Ectodermal cell (in vitro differentiated cells): ENCODE measurements around the gene TTF1. TPM values are rescaled to one million over a fixed set of nuclear protein-coding genes. Genes with fewer than 3 reads are reported as not detected.

ENCODE experiments used
- H3K27ac ChIP-seq: 2 replicates; pipeline ENCODE4 v1.7.0; 2013; ENCODE audit warnings: mild to moderate bottlenecking, low read depth, low read length; ENCODE audit not compliant: insufficient read depth, poor library complexity, severe bottlenecking
- H3K27me3 ChIP-seq: 2 replicates; pipeline ENCODE4 v1.7.0; 2013; ENCODE audit warnings: mild to moderate bottlenecking, low read length; ENCODE audit not compliant: insufficient read depth, control insufficient read depth, poor library complexity, severe bottlenecking
- H3K36me3 ChIP-seq: one replicate; pipeline ENCODE4 v1.7.0; 2013; ENCODE audit warnings: low read length; ENCODE audit not compliant: control insufficient read depth, insufficient read depth
- H3K4me1 ChIP-seq: one replicate; pipeline ENCODE4 v1.7.0; 2013; ENCODE audit warnings: low read length; ENCODE audit not compliant: control insufficient read depth, insufficient read depth
- H3K4me3 ChIP-seq: 2 replicates; pipeline ENCODE4 v1.7.0; 2013; ENCODE audit warnings: low read depth, low read length, control low read depth; ENCODE audit not compliant: insufficient read depth
- H3K9me3 ChIP-seq: 2 replicates; pipeline ENCODE4 v1.7.0; 2013; ENCODE audit warnings: mild to moderate bottlenecking, low read length, moderate library complexity; ENCODE audit not compliant: control insufficient read depth
- WGBS, 2 experiments: methylation state at CpG; one replicate each; pipeline ENCODE4 v1.1.7; 2013; ENCODE audit warnings: missing lambda C conversion rate in 2 of 2; 5-methylcytosine and 5-hydroxymethylcytosine counted together
- polyA plus RNA-seq, 4 experiments: library from polyadenylated mRNA; stranded (reverse); fragments of 50-300 nt; gene quantifications; one replicate each; pipeline ENCODE4 v1.2.3, GENCODE V29; 2013

The TTF1 gene, protein sequence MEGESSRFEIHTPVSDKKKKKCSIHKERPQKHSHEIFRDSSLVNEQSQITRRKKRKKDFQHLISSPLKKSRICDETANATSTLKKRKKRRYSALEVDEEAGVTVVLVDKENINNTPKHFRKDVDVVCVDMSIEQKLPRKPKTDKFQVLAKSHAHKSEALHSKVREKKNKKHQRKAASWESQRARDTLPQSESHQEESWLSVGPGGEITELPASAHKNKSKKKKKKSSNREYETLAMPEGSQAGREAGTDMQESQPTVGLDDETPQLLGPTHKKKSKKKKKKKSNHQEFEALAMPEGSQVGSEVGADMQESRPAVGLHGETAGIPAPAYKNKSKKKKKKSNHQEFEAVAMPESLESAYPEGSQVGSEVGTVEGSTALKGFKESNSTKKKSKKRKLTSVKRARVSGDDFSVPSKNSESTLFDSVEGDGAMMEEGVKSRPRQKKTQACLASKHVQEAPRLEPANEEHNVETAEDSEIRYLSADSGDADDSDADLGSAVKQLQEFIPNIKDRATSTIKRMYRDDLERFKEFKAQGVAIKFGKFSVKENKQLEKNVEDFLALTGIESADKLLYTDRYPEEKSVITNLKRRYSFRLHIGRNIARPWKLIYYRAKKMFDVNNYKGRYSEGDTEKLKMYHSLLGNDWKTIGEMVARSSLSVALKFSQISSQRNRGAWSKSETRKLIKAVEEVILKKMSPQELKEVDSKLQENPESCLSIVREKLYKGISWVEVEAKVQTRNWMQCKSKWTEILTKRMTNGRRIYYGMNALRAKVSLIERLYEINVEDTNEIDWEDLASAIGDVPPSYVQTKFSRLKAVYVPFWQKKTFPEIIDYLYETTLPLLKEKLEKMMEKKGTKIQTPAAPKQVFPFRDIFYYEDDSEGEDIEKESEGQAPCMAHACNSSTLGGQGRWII
- 34.2 TPM for polyA plus RNA-seq (2013, experiment 1 of 4)
- 31.9 TPM for polyA plus RNA-seq (2013, experiment 2 of 4)
- polyA plus RNA-seq (2013, experiment 3 of 4): 21.0 TPM
- polyA plus RNA-seq (2013, experiment 4 of 4): 24.9 TPM

DNA sequence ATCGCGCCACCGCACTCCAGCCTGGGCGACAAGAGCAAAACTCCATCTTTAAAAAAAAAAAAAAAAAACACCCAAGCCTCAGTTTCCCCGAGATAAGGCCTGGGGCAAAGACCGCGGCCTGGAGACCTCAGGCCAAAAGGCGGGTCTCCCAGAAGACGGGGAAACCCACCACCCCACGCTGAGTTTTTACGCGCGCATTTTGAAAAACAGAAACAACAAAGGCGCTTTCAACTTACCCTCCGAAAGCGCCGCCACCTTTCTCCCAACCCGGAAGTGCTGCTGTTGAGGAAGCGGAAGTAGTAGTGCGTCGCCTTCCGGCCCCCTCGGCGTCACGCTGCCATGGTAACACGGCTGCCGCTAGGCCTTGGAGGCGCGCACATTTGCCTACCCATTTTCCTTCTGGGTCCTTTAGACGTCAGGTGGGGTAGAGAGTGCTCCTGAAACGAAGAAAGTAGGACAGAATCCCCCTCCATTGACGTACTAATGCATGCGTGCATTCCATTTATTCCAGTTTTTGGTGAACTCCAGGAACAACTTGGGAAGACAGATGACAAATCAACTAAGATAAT, at the start of gene TTF1:
TTF1 (minus strand) TSS at position 287 of the 569 bp plus-strand sequence. CDS start 4,019 bp downstream, outside the sequence.
- H3K27ac ChIP-seq: no peak within 1 kb of the TSS
- 1% methylated on average over 33 of the region's 33 CpGs for WGBS, 2 experiments
- peaks cover 11% of the 10 kb centered on the region for H3K4me1 ChIP-seq
- peaks cover 8% of the 10 kb centered on the region for H3K36me3 ChIP-seq
- peaks cover 34% of the 10 kb centered on the region for H3K27me3 ChIP-seq
- H3K4me3 ChIP-seq: peak within 1 kb of the TSS; percentile 67
- no peaks in the 10 kb centered on the region for H3K9me3 ChIP-seq

DNA sequence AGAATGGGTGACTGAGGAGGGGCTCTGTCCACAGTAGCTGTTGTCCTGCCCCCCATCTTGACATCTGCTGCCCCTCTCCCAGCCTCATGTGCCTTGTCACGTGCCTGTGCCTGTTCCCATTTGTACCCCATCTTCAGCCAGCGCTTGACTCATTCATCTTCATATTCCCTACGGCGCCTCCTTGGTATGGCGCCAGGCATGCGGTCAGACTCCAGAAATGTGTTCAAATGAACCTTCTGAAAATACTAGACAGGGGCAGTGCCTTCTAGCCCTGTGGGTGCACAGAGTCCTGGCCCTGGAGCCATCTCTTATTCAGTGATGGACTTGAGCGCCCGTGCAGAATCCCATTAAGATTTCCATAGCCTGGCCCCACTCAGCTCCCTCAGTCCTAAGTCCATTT, 49.6 kb upstream of the TTF1 start:
- H3K27ac ChIP-seq: no peak overlapping the region
- no peaks in the 10 kb centered on the region for H3K27me3 ChIP-seq
- H3K4me1 ChIP-seq: peaks cover 9% of the 10 kb centered on the region
- no peaks in the 10 kb centered on the region for H3K36me3 ChIP-seq
- H3K4me3 ChIP-seq: no peak overlapping the region
- 95 to 98% methylated on average over 8 of the region's 8 CpGs for WGBS, 2 experiments
- no peaks in the 10 kb centered on the region for H3K9me3 ChIP-seq

DNA sequence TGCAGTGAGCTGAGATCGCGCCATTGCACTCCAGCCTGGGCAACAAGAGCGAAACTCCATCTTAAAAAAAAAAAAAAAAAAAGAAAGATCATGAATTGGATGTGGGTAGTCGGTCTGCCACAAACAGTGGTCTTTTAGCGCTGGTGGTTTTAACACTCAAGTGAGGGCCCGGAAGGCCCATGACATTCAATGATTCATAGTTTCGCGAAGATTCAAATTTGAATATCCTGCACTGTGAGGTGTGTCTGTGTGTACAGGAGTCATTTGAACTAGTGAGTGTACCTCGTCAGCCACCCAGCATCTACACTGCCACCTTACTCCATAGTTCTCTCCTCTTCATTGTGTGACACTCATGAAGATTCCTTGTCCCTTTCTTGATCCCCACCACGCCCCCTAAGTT, 44.6 kb upstream of the TTF1 start:
- no peaks in the 10 kb centered on the region for H3K9me3 ChIP-seq
- no peaks in the 10 kb centered on the region for H3K27me3 ChIP-seq
- H3K27ac ChIP-seq: no peak overlapping the region
- 95 to 97% methylated on average over 6 to 8 of the region's 10 CpGs for WGBS, 2 experiments
- H3K36me3 ChIP-seq: no peaks in the 10 kb centered on the region
- H3K4me3 ChIP-seq: no peak overlapping the region
- H3K4me1 ChIP-seq: no peaks in the 10 kb centered on the region

DNA sequence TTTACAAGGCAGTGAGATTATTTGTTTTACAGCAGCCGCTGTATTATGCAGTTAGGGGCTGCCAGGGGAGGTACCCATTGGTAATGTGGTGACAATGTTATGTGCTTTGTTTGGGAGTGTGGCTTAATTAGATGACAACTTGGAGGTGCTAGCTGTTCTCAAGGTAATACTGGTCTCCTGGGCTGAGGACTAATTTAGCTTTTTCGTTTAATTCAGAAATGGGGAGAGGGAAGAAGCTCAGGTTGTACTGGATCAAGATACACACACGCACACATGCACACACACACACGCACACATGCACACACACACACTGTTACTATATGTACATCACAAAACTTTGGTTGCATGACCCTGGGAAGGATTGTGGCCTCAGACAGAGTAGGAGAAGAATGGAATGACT, 41.3 kb upstream of the TTF1 start:
- no peaks in the 10 kb centered on the region for H3K36me3 ChIP-seq
- 90 to 96% methylated on average over 4 of the region's 4 CpGs for WGBS, 2 experiments

DNA sequence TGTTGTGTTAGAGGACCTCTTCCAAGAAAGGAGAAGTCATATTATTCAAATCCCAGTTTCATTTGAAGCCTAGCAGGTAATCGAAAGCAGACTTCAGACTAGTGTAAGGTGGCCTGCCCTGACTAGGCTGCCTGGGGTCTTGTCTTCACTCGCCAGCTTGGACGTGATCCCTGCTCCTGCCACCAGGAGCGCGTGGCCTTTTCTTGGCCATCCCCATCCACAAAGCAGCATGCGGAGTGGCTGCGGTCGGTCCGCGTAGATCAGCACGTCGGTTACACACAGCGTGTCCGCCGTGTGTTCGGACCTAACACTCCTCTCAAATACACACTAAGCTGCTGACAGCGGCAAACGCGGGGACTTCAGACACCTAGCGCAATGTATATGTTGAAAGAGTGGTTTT, 40.7 kb upstream of the TTF1 start:
- peaks cover 5% of the 10 kb centered on the region for H3K4me1 ChIP-seq
- no peak overlapping the region for H3K27ac ChIP-seq
- WGBS, 2 experiments: 53 to 64% methylated on average over 18 to 20 of the region's 20 CpGs
- H3K36me3 ChIP-seq: no peaks in the 10 kb centered on the region
- no peaks in the 10 kb centered on the region for H3K9me3 ChIP-seq
- H3K4me3 ChIP-seq: no peak overlapping the region
- no peaks in the 10 kb centered on the region for H3K27me3 ChIP-seq

More for the DNA sequence above, 41.3 kb upstream of the TTF1 start:
- Histone ChIP-seq H3K27ac (no peak overlapping the region), H3K4me3 (no peak overlapping the region), H3K4me1 (peaks cover 5% of the 10 kb centered on the region), H3K27me3 (no peaks in the 10 kb centered on the region), H3K9me3 (no peaks in the 10 kb centered on the region)

DNA sequence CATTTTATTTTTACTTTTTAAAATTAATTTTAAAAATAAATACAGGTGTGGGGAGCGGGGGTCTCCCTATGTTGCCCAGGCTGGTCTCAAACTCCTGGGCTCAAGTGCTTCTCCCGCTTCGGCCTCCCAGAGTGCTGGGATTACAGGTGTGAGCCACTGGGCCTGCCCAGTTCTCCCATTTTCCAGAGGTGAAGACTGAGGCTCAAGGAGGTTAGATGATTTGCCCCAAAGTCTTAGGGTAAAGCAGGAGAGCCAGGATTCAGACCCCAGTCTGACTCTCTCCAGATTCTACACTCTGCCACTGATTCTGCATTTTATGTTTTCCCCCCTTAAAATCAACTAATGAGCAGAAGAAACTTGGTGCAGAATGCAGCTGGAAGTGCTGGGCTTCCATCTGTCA, 40.2 kb upstream of the TTF1 start:
- Histone ChIP-seq H3K36me3 (no peaks in the 10 kb centered on the region), H3K27me3 (no peaks in the 10 kb centered on the region), H3K4me1 (peaks cover 5% of the 10 kb centered on the region), H3K9me3 (no peaks in the 10 kb centered on the region), H3K4me3 (no peak overlapping the region), H3K27ac (no peak overlapping the region)
- WGBS, 2 experiments: 94 to 96% methylated on average over 3 of the region's 3 CpGs

DNA sequence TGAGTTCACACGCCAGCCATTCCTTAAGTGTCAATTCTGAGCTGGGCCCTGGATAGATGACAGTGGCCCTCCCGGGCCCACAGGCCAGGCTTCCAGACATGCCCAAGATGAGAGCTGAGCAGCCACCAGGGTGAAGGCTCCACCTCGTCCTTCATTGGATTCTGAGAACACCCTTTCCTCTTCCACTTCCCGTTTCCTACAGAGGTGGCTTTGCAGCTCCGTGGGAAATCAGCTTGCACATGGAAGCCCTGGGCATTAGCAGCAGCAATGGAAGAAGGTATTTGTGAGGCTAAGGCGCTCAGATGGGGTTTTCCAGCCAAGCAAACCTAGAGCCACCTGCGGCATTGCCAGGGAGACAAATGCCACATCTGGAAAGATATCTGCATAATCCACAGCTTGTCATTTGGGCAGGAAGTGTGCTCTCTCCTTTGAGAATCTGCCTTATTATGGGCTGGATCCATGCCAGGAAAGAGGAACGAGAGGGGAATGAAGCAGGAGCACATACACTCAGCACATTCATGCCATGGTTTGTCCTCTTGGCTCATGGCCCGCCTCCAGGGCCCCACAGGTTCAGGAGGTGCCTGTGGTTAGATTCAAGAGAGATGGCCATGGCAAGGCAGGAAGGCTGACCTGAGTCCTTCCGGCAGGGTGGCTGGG, 37.4 kb upstream of the TTF1 start:
- no peaks in the 10 kb centered on the region for H3K27me3 ChIP-seq
- H3K27ac ChIP-seq: no peak overlapping the region
- H3K9me3 ChIP-seq: no peaks in the 10 kb centered on the region
- H3K36me3 ChIP-seq: no peaks in the 10 kb centered on the region
- no peak overlapping the region for H3K4me3 ChIP-seq
- 88 to 92% methylated on average over 10 of the region's 10 CpGs for WGBS, 2 experiments
- H3K4me1 ChIP-seq: peaks cover 18% of the 10 kb centered on the region

DNA sequence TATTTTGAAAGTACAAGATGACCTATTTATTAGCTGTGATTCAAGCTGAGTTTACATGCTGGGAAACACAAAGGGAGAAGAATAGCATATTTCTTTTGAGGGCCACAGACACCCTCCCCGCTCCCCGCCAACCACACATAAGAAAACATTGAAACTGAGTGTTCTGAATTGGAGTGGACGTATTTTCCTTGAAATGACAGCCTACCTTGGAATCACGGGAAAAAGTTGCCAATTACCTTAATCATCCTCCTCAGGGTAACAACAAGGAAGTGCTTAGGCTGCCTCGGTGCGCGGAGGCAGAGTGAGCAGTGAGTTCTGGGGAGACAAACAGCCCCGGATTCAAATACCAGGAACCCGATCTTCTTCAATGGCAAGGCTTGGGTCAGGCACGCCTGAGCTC, 34.8 kb upstream of the TTF1 start:
- Histone ChIP-seq H3K4me1 (peaks cover 18% of the 10 kb centered on the region), H3K36me3 (no peaks in the 10 kb centered on the region), H3K4me3 (no peak overlapping the region), H3K27me3 (no peaks in the 10 kb centered on the region), H3K9me3 (no peaks in the 10 kb centered on the region), H3K27ac (no peak overlapping the region)
- 75 to 76% methylated on average over 8 to 10 of the region's 10 CpGs for WGBS, 2 experiments

DNA sequence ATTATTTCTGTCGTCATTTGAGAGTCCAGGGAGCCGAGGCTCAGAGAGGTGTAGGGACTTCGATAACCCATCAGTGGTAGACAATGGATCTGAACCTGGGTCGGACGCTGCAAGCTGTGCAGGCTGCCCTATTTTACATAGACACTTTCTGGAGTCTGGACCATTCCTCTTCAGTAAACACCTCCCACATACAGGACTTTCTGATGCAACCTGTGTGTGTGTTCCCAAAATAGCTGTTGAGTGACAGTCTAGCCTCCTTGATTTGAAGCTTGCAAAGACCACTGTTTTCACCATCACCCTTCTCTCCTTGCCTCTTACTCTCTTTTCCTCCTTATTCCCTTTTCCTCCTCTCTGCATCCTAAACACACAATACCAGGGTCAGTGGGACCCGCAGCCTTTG, 34.1 kb upstream of the TTF1 start:
- 79 to 82% methylated on average over 6 of the region's 6 CpGs for WGBS, 2 experiments
- Histone ChIP-seq H3K27ac (no peak overlapping the region), H3K36me3 (no peaks in the 10 kb centered on the region), H3K4me3 (no peak overlapping the region), H3K27me3 (peaks cover 1% of the 10 kb centered on the region), H3K4me1 (peaks cover 18% of the 10 kb centered on the region), H3K9me3 (no peaks in the 10 kb centered on the region)
